OCI-LY7 (cell line): Measurements from ENCODE around the gene EPHX1. TPM values are rescaled to one million over a fixed set of nuclear protein-coding genes. Genes with fewer than 3 reads are reported as not detected.

Experiments used
- BruUV-seq: library from RNA; stranded (reverse); fragments of 400-500 nt; replicated peaks from 2 replicates; lab custom pipeline; 2021; lab: Mats Ljungman, UMichigan
- CTCF ChIA-PET: fragments of 300-600 bp; sonication (Branson Sonifier 250); formaldehyde crosslinking; loops from one replicate; lab custom pipeline; 2022; ENCODE audit warnings: antibody characterized with exemption; ENCODE audit not compliant: unreplicated experiment; lab: Charles Lee
- POLR2A ChIA-PET: fragments of 300-600 bp; sonication (Branson Sonifier 250); formaldehyde crosslinking; loops from one replicate; lab custom pipeline; 2022; ENCODE audit warnings: antibody characterized with exemption; lab: Charles Lee
- DNase-seq: peaks from one replicate; pipeline ENCODE4 v3.0.0-alpha.2; 2015; ENCODE audit warnings: low spot score
- H2AFZ ChIP-seq: fragments of 200-600 bp; sonication (generic), shearing (Covaris generic); 2 replicates; pipeline ENCODE4 v1.6.1; 2014; ENCODE audit warnings: mild to moderate bottlenecking, antibody characterized with exemption, low read length, moderate library complexity
- H3K27ac ChIP-seq: fragments of 200-600 bp; sonication (generic); 2 replicates; pipeline ENCODE4 v1.5.1; 2014; ENCODE audit warnings: mixed run types, low read depth, mild to moderate bottlenecking, moderate library complexity, low read length, inconsistent platforms; ENCODE audit not compliant: poor library complexity, severe bottlenecking
- H3K36me3 ChIP-seq: fragments of 200-600 bp; sonication (generic); 2 replicates; pipeline ENCODE4 v1.6.1; 2014; ENCODE audit warnings: mild to moderate bottlenecking, antibody characterized with exemption, low read length, moderate library complexity, mixed read lengths; ENCODE audit not compliant: insufficient read depth
- H3K4me1 ChIP-seq: fragments of 200-600 bp; sonication (generic); 2 replicates; pipeline ENCODE4 v1.5.1; 2014; ENCODE audit warnings: mild to moderate bottlenecking, low read length; ENCODE audit not compliant: insufficient read depth, poor library complexity, severe bottlenecking
- H3K4me2 ChIP-seq: fragments of 200-600 bp; sonication (generic); 2 replicates; pipeline ENCODE4 v1.6.1; 2014; ENCODE audit warnings: mild to moderate bottlenecking, low read length
- H3K4me3 ChIP-seq: fragments of 200-600 bp; sonication (generic); 2 replicates; pipeline ENCODE4 v1.5.1; 2014; ENCODE audit warnings: mild to moderate bottlenecking, low read depth, low read length; ENCODE audit not compliant: poor library complexity, severe bottlenecking
- H3K79me2 ChIP-seq: fragments of 200-600 bp; sonication (generic); 2 replicates; pipeline ENCODE4 v1.6.1; 2016; ENCODE audit warnings: low read depth, mild to moderate bottlenecking, low read length, moderate library complexity, mixed read lengths; ENCODE audit not compliant: insufficient read depth
- H3K9me2 ChIP-seq: fragments of 200-600 bp; sonication (generic); 2 replicates; pipeline ENCODE4 v1.6.1; 2016; ENCODE audit warnings: mild to moderate bottlenecking, low read length, mixed read lengths; ENCODE audit not compliant: insufficient read depth
- H3K9me3 ChIP-seq: fragments of 200-600 bp; sonication (generic); 2 replicates; pipeline ENCODE4 v1.6.1; 2014; ENCODE audit warnings: mild to moderate bottlenecking, mixed run types, low read length, mixed read lengths
- H4K20me1 ChIP-seq: fragments of 200-600 bp; sonication (generic); 2 replicates; pipeline ENCODE4 v1.6.1; 2014; ENCODE audit warnings: mild to moderate bottlenecking, antibody characterized with exemption, low read length, moderate library complexity, mixed read lengths; ENCODE audit not compliant: insufficient read depth
- EZH2phosphoT487 ChIP-seq: fragments of 200-600 bp; sonication (generic); IDR thresholded peaks from 2 replicates; pipeline ENCODE4 v1.6.1; 2018; ENCODE audit warnings: low read depth, borderline replicate concordance, mild to moderate bottlenecking, mixed run types, antibody characterized with exemption, low read length, moderate library complexity, mixed read lengths
- intact Hi-C: fragments of 100-400 bp; cut with micrococcal nuclease; formaldehyde crosslinking; loops from one replicate; pipeline ENCODE4 v1.10.0; 2022; ENCODE audit not compliant: unreplicated experiment
- total RNA-seq, 2 experiments: library from RNA; depleted of rRNA in 1 of 2; stranded (reverse); fragments of >200 nt in 1 of 2; shearing (Covaris generic) in 1 of 2; gene quantifications; 2 replicates each; pipeline ENCODE4 v1.2.3, GENCODE V29; 2014 to 2022
- TF ChIP-seq, protein P1 (sequence below): fragments of 200-600 bp; sonication (generic); conservative IDR thresholded peaks from 2 replicates; pipeline ENCODE4 v1.5.1; 2014; ENCODE audit warnings: mild to moderate bottlenecking, antibody characterized with exemption, low read length, moderate library complexity, mixed read lengths

The EPHX1 gene
- total RNA-seq, 2 experiments from 2014 or later = 0.44 to 1.3 TPM

DNA sequence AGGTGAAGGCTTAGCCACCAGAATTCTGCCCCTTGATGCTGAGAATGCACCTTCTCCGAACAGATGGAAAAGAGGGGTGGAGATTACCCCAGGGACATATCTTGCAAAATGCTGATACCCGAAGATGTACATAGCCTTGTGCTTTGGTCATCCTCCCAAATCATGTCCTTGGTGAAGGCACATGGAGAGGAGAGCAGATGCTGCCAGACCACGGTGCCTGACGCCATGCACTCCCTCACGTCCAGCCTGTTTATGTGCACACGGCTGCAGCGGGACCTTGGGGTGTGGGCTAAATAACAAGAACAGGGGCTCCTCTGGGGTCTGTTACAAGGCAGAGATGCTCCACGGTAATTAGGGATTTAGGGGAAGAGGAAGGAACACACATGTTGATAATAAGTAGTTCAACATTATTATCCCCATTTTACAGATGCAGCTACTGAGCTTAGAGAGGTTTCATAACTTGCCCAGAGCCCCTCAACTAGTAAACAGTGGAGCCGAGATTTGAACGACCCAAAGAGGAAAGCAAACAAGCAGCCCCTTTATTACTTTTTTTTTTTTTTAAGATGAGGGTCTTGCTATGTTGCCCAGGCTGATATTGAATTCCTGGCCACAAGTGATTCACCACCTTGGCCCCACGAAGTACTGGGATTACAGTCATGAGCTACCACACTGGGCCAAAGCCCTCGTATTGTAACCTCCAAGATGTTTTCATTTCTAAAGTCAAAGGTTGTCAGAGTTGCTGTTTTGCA lies 12.9 kb downstream of the EPHX1 start:
- H3K27ac ChIP-seq = no peak overlapping the region
- H2AFZ ChIP-seq = no peak overlapping the region
- no peaks in the 10 kb centered on the region for H4K20me1 ChIP-seq
- CTCF ChIA-PET = no interaction called here
- H3K4me1 ChIP-seq = peaks cover under 1% of the 10 kb centered on the region
- POLR2A ChIA-PET = interaction anchor here (0.7 to 1.0 kb wide), 5 partner anchors 9 to 59 kb away, joined by 3 to 5 read pairs (median 3); no protein-coding TSS in a partner anchor
- no peaks in the 10 kb centered on the region for H3K9me2 ChIP-seq
- TF ChIP-seq EZH2phosphoT487 = no peak
- TF ChIP-seq, protein P1, sequence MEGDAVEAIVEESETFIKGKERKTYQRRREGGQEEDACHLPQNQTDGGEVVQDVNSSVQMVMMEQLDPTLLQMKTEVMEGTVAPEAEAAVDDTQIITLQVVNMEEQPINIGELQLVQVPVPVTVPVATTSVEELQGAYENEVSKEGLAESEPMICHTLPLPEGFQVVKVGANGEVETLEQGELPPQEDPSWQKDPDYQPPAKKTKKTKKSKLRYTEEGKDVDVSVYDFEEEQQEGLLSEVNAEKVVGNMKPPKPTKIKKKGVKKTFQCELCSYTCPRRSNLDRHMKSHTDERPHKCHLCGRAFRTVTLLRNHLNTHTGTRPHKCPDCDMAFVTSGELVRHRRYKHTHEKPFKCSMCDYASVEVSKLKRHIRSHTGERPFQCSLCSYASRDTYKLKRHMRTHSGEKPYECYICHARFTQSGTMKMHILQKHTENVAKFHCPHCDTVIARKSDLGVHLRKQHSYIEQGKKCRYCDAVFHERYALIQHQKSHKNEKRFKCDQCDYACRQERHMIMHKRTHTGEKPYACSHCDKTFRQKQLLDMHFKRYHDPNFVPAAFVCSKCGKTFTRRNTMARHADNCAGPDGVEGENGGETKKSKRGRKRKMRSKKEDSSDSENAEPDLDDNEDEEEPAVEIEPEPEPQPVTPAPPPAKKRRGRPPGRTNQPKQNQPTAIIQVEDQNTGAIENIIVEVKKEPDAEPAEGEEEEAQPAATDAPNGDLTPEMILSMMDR = no peak
- DNase-seq = no peak
- no TSS peak for BruUV-seq
- no peaks in the 10 kb centered on the region for H3K79me2 ChIP-seq
- H3K4me2 ChIP-seq = no peak overlapping the region
- intact Hi-C loops = no loop called here
- H3K9me3 ChIP-seq = no peaks in the 10 kb centered on the region
- no peak overlapping the region for H3K4me3 ChIP-seq
- no peaks in the 10 kb centered on the region for H3K36me3 ChIP-seq

GRCh38 chr1:225823811-225824261 lies 13.9 kb downstream of the EPHX1 start:
- no peak overlapping the region for H3K27ac ChIP-seq
- no peak overlapping the region for H3K4me3 ChIP-seq
- H3K9me3 ChIP-seq = no peaks in the 10 kb centered on the region
- POLR2A ChIA-PET = interaction anchor here (1.0 kb wide), 1 partner anchor 10 kb away, joined by 5 read pairs; no protein-coding TSS in a partner anchor
- H3K9me2 ChIP-seq = no peaks in the 10 kb centered on the region
- TF ChIP-seq, protein P1 = no peak
- TF ChIP-seq EZH2phosphoT487 = no peak
- H3K79me2 ChIP-seq = no peaks in the 10 kb centered on the region
- CTCF ChIA-PET = no interaction called here
- intact Hi-C loops = no loop called here
- no peaks in the 10 kb centered on the region for H3K36me3 ChIP-seq
- H3K4me2 ChIP-seq = no peak overlapping the region
- H4K20me1 ChIP-seq = no peaks in the 10 kb centered on the region
- no TSS peak for BruUV-seq
- no peak for DNase-seq
- H3K4me1 ChIP-seq = no peaks in the 10 kb centered on the region
- no peak overlapping the region for H2AFZ ChIP-seq

GRCh38 chr1:225824533-225824941 lies 14.6 kb downstream of the EPHX1 start:
- no peaks in the 10 kb centered on the region for H3K9me3 ChIP-seq
- TF ChIP-seq EZH2phosphoT487 = no peak
- TF ChIP-seq, protein P1 = no peak
- ChIA-PET CTCF (no interaction called here), POLR2A (no interaction called here)
- no peak overlapping the region for H2AFZ ChIP-seq
- no TSS peak for BruUV-seq
- H3K27ac ChIP-seq = no peak overlapping the region
- no peaks in the 10 kb centered on the region for H3K79me2 ChIP-seq
- no peaks in the 10 kb centered on the region for H3K36me3 ChIP-seq
- H4K20me1 ChIP-seq = no peaks in the 10 kb centered on the region
- DNase-seq = no peak
- H3K4me3 ChIP-seq = no peak overlapping the region
- no peaks in the 10 kb centered on the region for H3K9me2 ChIP-seq
- no peaks in the 10 kb centered on the region for H3K4me1 ChIP-seq
- no peak overlapping the region for H3K4me2 ChIP-seq
- intact Hi-C loops = no loop called here
